ENCODE data around the gene CGB3.
"Not testable (repeated sequence)": the region's sequence is repeated elsewhere in the genome, so short reads cannot be mapped to it uniquely, and the experiment has no call there.

The CGB3 gene

GRCh38 chr19:49056101-49056901, 32.2 kb upstream of the CGB3 start:
- TF ChIP-seq CTCF (IDR thresholded peaks at IDR 0.05; ENCODE audit: low read length, missing control alignments), result peak; percentile 18
- peak; percentile 31 for DNase-seq (ENCODE audit: low read depth)

GRCh38 chr19:49050376-49051033, 26.4 kb upstream of the CGB3 start:
- H3K4me3 ChIP-seq (replicated peaks; ENCODE audit: low read depth, low read length); DNase-seq (ENCODE audit: low read depth): not testable (repeated sequence)

More at GRCh38 chr19:49056101-49056901, 32.2 kb upstream of the CGB3 start:
- peak overlapping the region; percentile 57 for H3K4me3 ChIP-seq (replicated peaks; ENCODE audit: low read depth, low read length)

GRCh38 chr19:49049834-49050233, 25.7 kb upstream of the CGB3 start:
- not testable (repeated sequence) for DNase-seq (ENCODE audit: low read depth); H3K4me3 ChIP-seq (replicated peaks; ENCODE audit: low read depth, low read length)

GRCh38 chr19:49049011-49049410, 24.9 kb upstream of the CGB3 start, which contains the start of gene CGB8:
TSS of gene CGB8 (minus strand) at chr19:49049111. CDS start at chr19:49048739, 372 bp downstream.
- not testable (repeated sequence) for DNase-seq (ENCODE audit: low read depth); H3K4me3 ChIP-seq (replicated peaks; ENCODE audit: low read depth, low read length)

- DNase-seq (ENCODE audit: low read depth); H3K4me3 ChIP-seq (replicated peaks; ENCODE audit: low read depth, low read length): not testable (repeated sequence)
Measured at GRCh38 chr19:49043548-49043947, 19.4 kb upstream of the CGB3 start, which contains the start of gene CGB5. TSS of gene CGB5 (plus strand) at chr19:49043848. CDS start at chr19:49044210, 362 bp downstream.

- not testable (repeated sequence) for DNase-seq (ENCODE audit: low read depth); H3K4me3 ChIP-seq (replicated peaks; ENCODE audit: low read depth, low read length)
Measured at GRCh38 chr19:49042666-49043065, 18.5 kb upstream of the CGB3 start.

- no peak overlapping the region for H3K4me3 ChIP-seq (replicated peaks; ENCODE audit: low read depth, low read length)
- no peak for TF ChIP-seq CTCF (IDR thresholded peaks at IDR 0.05; ENCODE audit: low read length, missing control alignments)
- DNase-seq (ENCODE audit: low read depth), result no peak
Measured at GRCh38 chr19:49042177-49042576, 18.0 kb upstream of the CGB3 start.

GRCh38 chr19:49039736-49040135, 15.6 kb upstream of the CGB3 start:
- not testable (repeated sequence) for DNase-seq (ENCODE audit: low read depth)

GRCh38 chr19:49038557-49039276, 14.6 kb upstream of the CGB3 start:
- DNase-seq (ENCODE audit: low read depth), result peak; percentile 60
- not testable (repeated sequence) for H3K4me3 ChIP-seq (replicated peaks; ENCODE audit: low read depth, low read length)

More at GRCh38 chr19:49039736-49040135, 15.6 kb upstream of the CGB3 start:
- H3K4me3 ChIP-seq (replicated peaks; ENCODE audit: low read depth, low read length), result not testable (repeated sequence)

GRCh38 chr19:49038111-49038510, 14.0 kb upstream of the CGB3 start:
- H3K4me3 ChIP-seq (replicated peaks; ENCODE audit: low read depth, low read length); DNase-seq (ENCODE audit: low read depth): not testable (repeated sequence)

- H3K4me3 ChIP-seq (replicated peaks; ENCODE audit: low read depth, low read length); DNase-seq (ENCODE audit: low read depth): not testable (repeated sequence)
Measured at GRCh38 chr19:49036815-49037214, 12.7 kb upstream of the CGB3 start, which contains the start of gene CGB1. TSS of gene CGB1 (minus strand) at chr19:49036895. CDS start at chr19:49036711, 184 bp downstream.

More at GRCh38 chr19:49036815-49037214, 12.7 kb upstream of the CGB3 start, which contains the start of gene CGB1:
- TF ChIP-seq CTCF (IDR thresholded peaks at IDR 0.05; ENCODE audit: low read length, missing control alignments), result peak; percentile 32
